MM.1S (cell line): ENCODE results near the gene WWC2.

Source experiments
- DNase-seq: peaks from one replicate; pipeline ENCODE4 v3.0.0-alpha.2; 2015
- H2AFZ ChIP-seq: fragments of 300-600 bp; sonication (generic); 2 replicates; pipeline ENCODE4 v1.6.0; 2016; ENCODE audit warnings: antibody characterized with exemption, low read length
- H3F3A ChIP-seq: fragments of 300-600 bp; sonication (generic); 2 replicates; pipeline ENCODE4 v1.6.1; 2016; ENCODE audit warnings: mild to moderate bottlenecking, antibody characterized with exemption, low read length, moderate library complexity, mixed read lengths; ENCODE audit not compliant: insufficient read depth
- H3K27ac ChIP-seq: fragments of 300-600 bp; sonication (generic); 2 replicates; pipeline ENCODE4 v1.5.1; 2016; ENCODE audit warnings: mild to moderate bottlenecking, low read length
- H3K27me3 ChIP-seq: fragments of 300-600 bp; sonication (generic); replicated peaks from 2 replicates; pipeline ENCODE4 v1.6.0; 2016; ENCODE audit warnings: low read length; ENCODE audit not compliant: insufficient read depth
- H3K36me3 ChIP-seq: fragments of 300-600 bp; sonication (generic); replicated peaks from 2 replicates; pipeline ENCODE4 v1.6.1; 2016; ENCODE audit warnings: mild to moderate bottlenecking, low read length, mixed read lengths; ENCODE audit not compliant: insufficient read depth
- H3K4me1 ChIP-seq: fragments of 300-600 bp; sonication (generic); 2 replicates; pipeline ENCODE4 v1.6.1; 2016; ENCODE audit warnings: low read length, mixed read lengths
- H3K4me2 ChIP-seq: fragments of 300-600 bp; sonication (generic); 2 replicates; pipeline ENCODE4 v1.6.0; 2016; ENCODE audit warnings: low read depth, low read length
- H3K4me3 ChIP-seq: fragments of 300-600 bp; sonication (generic); 2 replicates; pipeline ENCODE4 v1.5.1; 2016; ENCODE audit warnings: low read length, mixed read lengths
- H3K79me2 ChIP-seq: fragments of 300-600 bp; sonication (generic); 2 replicates; pipeline ENCODE4 v1.6.1; 2016; ENCODE audit warnings: mixed run types, low read length, mixed read lengths
- H3K9ac ChIP-seq: fragments of 300-600 bp; sonication (generic); 2 replicates; pipeline ENCODE4 v1.6.1; 2016; ENCODE audit warnings: low read length, mixed read lengths
- H3K9me2 ChIP-seq: fragments of 300-600 bp; sonication (generic); replicated peaks from 2 replicates; pipeline ENCODE4 v1.6.1; 2016; ENCODE audit warnings: mild to moderate bottlenecking, low read length, mixed read lengths; ENCODE audit not compliant: insufficient read depth
- H3K9me3 ChIP-seq: fragments of 300-600 bp; sonication (generic); replicated peaks from 2 replicates; pipeline ENCODE4 v1.6.1; 2016; ENCODE audit warnings: mild to moderate bottlenecking, low read length, mixed read lengths; ENCODE audit not compliant: insufficient read depth
- H4K20me1 ChIP-seq: fragments of 300-600 bp; sonication (generic); 2 replicates; pipeline ENCODE4 v1.6.1; 2016; ENCODE audit warnings: mild to moderate bottlenecking, low read length, moderate library complexity, mixed read lengths; ENCODE audit not compliant: insufficient read depth
- EZH2 ChIP-seq: fragments of 300-600 bp; sonication (generic); optimal IDR thresholded peaks from 2 replicates; pipeline ENCODE3; 2017; ENCODE audit warnings: low read depth, mild to moderate bottlenecking, antibody characterized with exemption, low read length, mixed read lengths
- EZH2phosphoT487 ChIP-seq: fragments of 300-600 bp; sonication (generic); IDR thresholded peaks from 2 replicates; pipeline ENCODE4 v1.6.1; 2018; ENCODE audit warnings: antibody characterized with exemption, low read length
- TF ChIP-seq, protein P1 (sequence below): fragments of 300-600 bp; sonication (generic); IDR thresholded peaks from 2 replicates; pipeline ENCODE4 v1.5.1; 2016; ENCODE audit warnings: antibody characterized with exemption, low read length, mixed read lengths

WWC2 gene

GRCh38 chr4:183095199-183095512 is 3.9 kb upstream of the WWC2 start:
- H3K4me1 ChIP-seq: no peaks in the 10 kb centered on the region; the same call in 1 of the 2 replicates
- peaks cover 19% of the 10 kb centered on the region for H3K27me3 ChIP-seq
- peaks cover 4% of the 10 kb centered on the region; the same call in 1 of the 2 replicates for H3K79me2 ChIP-seq
- no peak for DNase-seq
- H2AFZ ChIP-seq: no peak overlapping the region
- H3K27ac ChIP-seq: no peak overlapping the region
- H4K20me1 ChIP-seq: no peaks in the 10 kb centered on the region
- no peaks in the 10 kb centered on the region for H3K36me3 ChIP-seq
- no peaks in the 10 kb centered on the region for H3K9me3 ChIP-seq
- TF ChIP-seq EZH2: no peak
- TF ChIP-seq, protein P1, sequence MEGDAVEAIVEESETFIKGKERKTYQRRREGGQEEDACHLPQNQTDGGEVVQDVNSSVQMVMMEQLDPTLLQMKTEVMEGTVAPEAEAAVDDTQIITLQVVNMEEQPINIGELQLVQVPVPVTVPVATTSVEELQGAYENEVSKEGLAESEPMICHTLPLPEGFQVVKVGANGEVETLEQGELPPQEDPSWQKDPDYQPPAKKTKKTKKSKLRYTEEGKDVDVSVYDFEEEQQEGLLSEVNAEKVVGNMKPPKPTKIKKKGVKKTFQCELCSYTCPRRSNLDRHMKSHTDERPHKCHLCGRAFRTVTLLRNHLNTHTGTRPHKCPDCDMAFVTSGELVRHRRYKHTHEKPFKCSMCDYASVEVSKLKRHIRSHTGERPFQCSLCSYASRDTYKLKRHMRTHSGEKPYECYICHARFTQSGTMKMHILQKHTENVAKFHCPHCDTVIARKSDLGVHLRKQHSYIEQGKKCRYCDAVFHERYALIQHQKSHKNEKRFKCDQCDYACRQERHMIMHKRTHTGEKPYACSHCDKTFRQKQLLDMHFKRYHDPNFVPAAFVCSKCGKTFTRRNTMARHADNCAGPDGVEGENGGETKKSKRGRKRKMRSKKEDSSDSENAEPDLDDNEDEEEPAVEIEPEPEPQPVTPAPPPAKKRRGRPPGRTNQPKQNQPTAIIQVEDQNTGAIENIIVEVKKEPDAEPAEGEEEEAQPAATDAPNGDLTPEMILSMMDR: no peak
- TF ChIP-seq EZH2phosphoT487: no peak
- H3K4me2 ChIP-seq: no peak overlapping the region
- no peaks in the 10 kb centered on the region for H3K9me2 ChIP-seq
- H3F3A ChIP-seq: peaks cover 5% of the 10 kb centered on the region; the same call in 1 of the 2 replicates
- H3K9ac ChIP-seq: no peak overlapping the region
- no peak overlapping the region for H3K4me3 ChIP-seq

- Histone ChIP-seq H3K4me3 (no peak overlapping the region), H3K36me3 (no peaks in the 10 kb centered on the region), H3F3A (peaks cover 5% of the 10 kb centered on the region), H3K27ac (no peak overlapping the region), H3K4me2 (no peak overlapping the region), H3K9me3 (no peaks in the 10 kb centered on the region), H3K27me3 (peaks cover 22% of the 10 kb centered on the region), H3K9ac (no peak overlapping the region), H4K20me1 (no peaks in the 10 kb centered on the region), H2AFZ (no peak overlapping the region), H3K79me2 (peaks cover 4% of the 10 kb centered on the region; the same call in 1 of the 2 replicates), H3K4me1 (no peaks in the 10 kb centered on the region; the same call in 1 of the 2 replicates), H3K9me2 (no peaks in the 10 kb centered on the region)
- DNase-seq: no peak
- TF ChIP-seq, protein P1: no peak
- no peak for TF ChIP-seq EZH2phosphoT487
Measured at GRCh38 chr4:183096276-183096965, 2.6 kb upstream of the WWC2 start.

DNA sequence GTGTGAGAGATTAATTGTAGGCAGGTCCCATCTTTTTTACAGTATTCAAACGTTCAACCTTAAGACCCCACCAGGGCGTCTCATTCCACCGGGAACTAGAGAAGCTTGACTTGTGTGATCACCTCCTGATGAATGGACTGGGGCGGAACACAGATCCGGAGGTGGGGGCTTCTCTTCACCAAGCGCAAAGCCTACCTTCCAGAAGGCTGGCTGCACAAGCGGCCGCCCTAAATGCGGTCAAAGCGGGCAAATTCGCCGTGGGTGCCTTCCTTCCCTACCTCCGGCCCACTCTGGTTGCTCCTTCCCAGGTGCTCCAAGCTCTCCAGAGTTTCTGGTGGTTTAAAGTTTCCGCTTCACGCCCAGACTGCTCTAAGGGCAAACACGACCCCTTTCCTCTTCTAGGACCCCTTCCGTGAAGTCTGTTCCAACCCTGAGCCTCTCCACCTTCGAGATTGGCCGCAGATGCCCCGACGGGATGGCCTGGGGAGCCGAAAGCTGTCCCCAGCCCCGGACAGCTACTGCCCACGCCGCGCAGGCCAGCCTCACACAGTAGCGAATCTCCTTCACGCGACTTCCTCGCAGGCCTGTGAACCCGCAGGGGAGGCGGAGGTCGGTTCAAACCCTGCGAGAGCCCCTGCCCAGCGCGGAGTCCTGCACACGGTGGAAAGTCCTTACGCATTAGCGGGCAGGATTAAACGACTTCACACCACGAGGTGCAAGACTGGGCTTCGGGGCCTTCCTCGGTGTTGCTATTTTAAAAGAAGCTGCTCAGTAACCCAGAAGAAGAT is 1.6 kb upstream of the WWC2 start:
- no peaks in the 10 kb centered on the region; the same call in 1 of the 2 replicates for H3K4me1 ChIP-seq
- TF ChIP-seq, protein P1: no peak
- no peak for TF ChIP-seq EZH2
- TF ChIP-seq EZH2phosphoT487: no peak
- H4K20me1 ChIP-seq: no peaks in the 10 kb centered on the region
- H3K27ac ChIP-seq: no peak overlapping the region
- H3F3A ChIP-seq: peaks cover 5% of the 10 kb centered on the region
- peaks cover 22% of the 10 kb centered on the region for H3K27me3 ChIP-seq
- no peak overlapping the region for H3K9ac ChIP-seq
- H3K4me2 ChIP-seq: peak overlapping the region; percentile 87
- H3K79me2 ChIP-seq: peaks cover 4% of the 10 kb centered on the region; the same call in 1 of the 2 replicates
- no peaks in the 10 kb centered on the region for H3K9me2 ChIP-seq
- H3K9me3 ChIP-seq: no peaks in the 10 kb centered on the region
- DNase-seq: no peak
- peak overlapping the region; percentile 83 for H3K4me3 ChIP-seq
- H2AFZ ChIP-seq: peak overlapping the region; percentile 99
- no peaks in the 10 kb centered on the region for H3K36me3 ChIP-seq
